HG02870 (cell line): Measurements from ENCODE around the gene SUCLG2.
"Not testable (repeated sequence)": the region's sequence is repeated elsewhere in the genome, so short reads cannot be mapped to it uniquely, and the experiment has no call there.

ENCODE experiments used
- ATAC-seq: cut with Tn5 transposase; IDR thresholded peaks from one replicate; pipeline ENCODE4 v1.9.1; 2021; ENCODE audit warnings: mild to moderate bottlenecking, moderate library complexity; ENCODE audit not compliant: unreplicated experiment

The SUCLG2 gene

GRCh38 chr3:67610458-67610857 is 44.0 kb downstream of the SUCLG2 start:
- no peak for ATAC-seq

- no peak for ATAC-seq
Measured at GRCh38 chr3:67609709-67610108, 44.7 kb downstream of the SUCLG2 start.

- ATAC-seq, result no peak
Measured at GRCh38 chr3:67608034-67608433, 46.4 kb downstream of the SUCLG2 start.

GRCh38 chr3:67605377-67605776 is 49.0 kb downstream of the SUCLG2 start:
- no peak for ATAC-seq

- no peak for ATAC-seq
Measured at GRCh38 chr3:67602816-67603215, 51.6 kb downstream of the SUCLG2 start.

- no peak for ATAC-seq
Measured at GRCh38 chr3:67601919-67602608, 52.3 kb downstream of the SUCLG2 start.

- ATAC-seq, result no peak
Measured at GRCh38 chr3:67601385-67601784, 53.0 kb downstream of the SUCLG2 start.

GRCh38 chr3:67599821-67600220 is 54.6 kb downstream of the SUCLG2 start:
- ATAC-seq, result no peak

GRCh38 chr3:67598814-67599556 is 55.4 kb downstream of the SUCLG2 start:
- ATAC-seq, result no peak

- ATAC-seq, result no peak
Measured at GRCh38 chr3:67595424-67595823, 59.0 kb downstream of the SUCLG2 start.

- ATAC-seq, result no peak
Measured at GRCh38 chr3:67593761-67594234, 60.6 kb downstream of the SUCLG2 start.

- ATAC-seq, result no peak
Measured at GRCh38 chr3:67592057-67592456, 62.4 kb downstream of the SUCLG2 start.

GRCh38 chr3:67587811-67588210 is 66.6 kb downstream of the SUCLG2 start:
- no peak for ATAC-seq

GRCh38 chr3:67587301-67587700 is 67.1 kb downstream of the SUCLG2 start:
- no peak for ATAC-seq

GRCh38 chr3:67584608-67585007 is 69.8 kb downstream of the SUCLG2 start:
- ATAC-seq, result not testable (repeated sequence)

GRCh38 chr3:67580430-67581000 is 73.9 kb downstream of the SUCLG2 start:
- ATAC-seq, result no peak

- ATAC-seq, result no peak
Measured at GRCh38 chr3:67578416-67578815, 76.0 kb downstream of the SUCLG2 start.

- no peak for ATAC-seq
Measured at GRCh38 chr3:67576441-67576840, 78.0 kb downstream of the SUCLG2 start.

GRCh38 chr3:67569324-67569723 is 85.1 kb downstream of the SUCLG2 start:
- ATAC-seq, result no peak

- ATAC-seq, result no peak
Measured at GRCh38 chr3:67567893-67568292, 86.5 kb downstream of the SUCLG2 start.

- no peak for ATAC-seq
Measured at GRCh38 chr3:67564973-67565372, 89.4 kb downstream of the SUCLG2 start.

- ATAC-seq, result no peak
Measured at GRCh38 chr3:67564008-67564407, 90.4 kb downstream of the SUCLG2 start.
